ENCODE data around the gene CERS3. TPM values are rescaled to one million over a fixed set of nuclear protein-coding genes. Genes with fewer than 3 reads are reported as not detected.
"Not testable (repeated sequence)": the region's sequence is repeated elsewhere in the genome, so short reads cannot be mapped to it uniquely, and the experiment has no call there.

Gene CERS3
- total and polyA plus RNA-seq, 4 donors = not detected

DNA sequence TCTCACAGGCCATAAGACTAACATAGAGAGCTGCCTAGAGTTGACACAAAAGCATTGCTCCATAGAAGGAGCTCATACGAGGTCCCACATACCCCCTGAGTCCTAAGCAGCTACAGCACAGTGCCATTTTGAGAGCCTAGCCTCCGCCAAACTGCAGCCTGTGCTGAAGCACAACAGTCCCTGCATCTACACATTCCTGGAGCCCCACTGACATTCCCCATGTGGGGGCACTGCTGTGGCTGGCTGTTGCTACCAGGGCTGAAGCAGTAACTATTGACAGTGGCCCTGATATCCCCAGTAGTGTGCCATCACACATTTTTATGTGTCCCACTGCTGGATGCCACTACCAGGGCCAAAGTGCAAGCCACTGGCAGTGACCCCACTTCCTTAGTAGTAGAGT lies 80.3 kb downstream of the CERS3 start:
- Histone ChIP-seq H3K27me3 (ENCODE audit: control insufficient read depth in 4 of 4, insufficient read depth in 4 of 4, low read length in 3 of 4) (peaks cover 0 to 2% (median 0%) of the 10 kb centered on the region in 4 donors), H3K9me3 (ENCODE audit: control insufficient read depth in 4 of 4, low read length in 3 of 4) (peaks cover 0 to 2% (median 0%) of the 10 kb centered on the region in 4 donors), H3K4me1 (ENCODE audit: control insufficient read depth in 4 of 4, insufficient read depth in 4 of 4, low read length in 3 of 4) (no peaks in the 10 kb centered on the region), H3K27ac (ENCODE audit: low read depth in 1 of 2, low read length in 2 of 2) (no peak overlapping the region), H3K36me3 (ENCODE audit: control insufficient read depth in 4 of 4, insufficient read depth in 3 of 4, low read depth in 1 of 4, low read length in 3 of 4) (no peaks in the 10 kb centered on the region), H3K4me3 (ENCODE audit: low read depth in 1 of 3, low read length in 3 of 3) (no peak overlapping the region), H3K9ac (ENCODE audit: low read depth in 1 of 2, low read length in 2 of 2) (no peak overlapping the region)
- 79% methylated on average over 2 of the region's 2 CpGs for WGBS
- no peak for TF ChIP-seq ATF3 (IDR thresholded peaks at IDR 0.05)
- TF ChIP-seq, protein P1, sequence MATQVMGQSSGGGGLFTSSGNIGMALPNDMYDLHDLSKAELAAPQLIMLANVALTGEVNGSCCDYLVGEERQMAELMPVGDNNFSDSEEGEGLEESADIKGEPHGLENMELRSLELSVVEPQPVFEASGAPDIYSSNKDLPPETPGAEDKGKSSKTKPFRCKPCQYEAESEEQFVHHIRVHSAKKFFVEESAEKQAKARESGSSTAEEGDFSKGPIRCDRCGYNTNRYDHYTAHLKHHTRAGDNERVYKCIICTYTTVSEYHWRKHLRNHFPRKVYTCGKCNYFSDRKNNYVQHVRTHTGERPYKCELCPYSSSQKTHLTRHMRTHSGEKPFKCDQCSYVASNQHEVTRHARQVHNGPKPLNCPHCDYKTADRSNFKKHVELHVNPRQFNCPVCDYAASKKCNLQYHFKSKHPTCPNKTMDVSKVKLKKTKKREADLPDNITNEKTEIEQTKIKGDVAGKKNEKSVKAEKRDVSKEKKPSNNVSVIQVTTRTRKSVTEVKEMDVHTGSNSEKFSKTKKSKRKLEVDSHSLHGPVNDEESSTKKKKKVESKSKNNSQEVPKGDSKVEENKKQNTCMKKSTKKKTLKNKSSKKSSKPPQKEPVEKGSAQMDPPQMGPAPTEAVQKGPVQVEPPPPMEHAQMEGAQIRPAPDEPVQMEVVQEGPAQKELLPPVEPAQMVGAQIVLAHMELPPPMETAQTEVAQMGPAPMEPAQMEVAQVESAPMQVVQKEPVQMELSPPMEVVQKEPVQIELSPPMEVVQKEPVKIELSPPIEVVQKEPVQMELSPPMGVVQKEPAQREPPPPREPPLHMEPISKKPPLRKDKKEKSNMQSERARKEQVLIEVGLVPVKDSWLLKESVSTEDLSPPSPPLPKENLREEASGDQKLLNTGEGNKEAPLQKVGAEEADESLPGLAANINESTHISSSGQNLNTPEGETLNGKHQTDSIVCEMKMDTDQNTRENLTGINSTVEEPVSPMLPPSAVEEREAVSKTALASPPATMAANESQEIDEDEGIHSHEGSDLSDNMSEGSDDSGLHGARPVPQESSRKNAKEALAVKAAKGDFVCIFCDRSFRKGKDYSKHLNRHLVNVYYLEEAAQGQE (IDR thresholded peaks at IDR 0.05) = no peak
- TF ChIP-seq, protein P2, sequence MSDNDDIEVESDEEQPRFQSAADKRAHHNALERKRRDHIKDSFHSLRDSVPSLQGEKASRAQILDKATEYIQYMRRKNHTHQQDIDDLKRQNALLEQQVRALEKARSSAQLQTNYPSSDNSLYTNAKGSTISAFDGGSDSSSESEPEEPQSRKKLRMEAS (IDR thresholded peaks at IDR 0.05) = no peak
- TF ChIP-seq RXRA (IDR thresholded peaks at IDR 0.05) = no peak
- TF ChIP-seq FOXA1 (IDR thresholded peaks at IDR 0.05) = no peak
- no peak for TF ChIP-seq EGR1 (IDR thresholded peaks at IDR 0.05; ENCODE audit: low read depth in 2 of 2)
- TF ChIP-seq JUND (IDR thresholded peaks at IDR 0.05) = no peak
- TF ChIP-seq FOXA2 (IDR thresholded peaks at IDR 0.05) = no peak
- TF ChIP-seq, protein P3, sequence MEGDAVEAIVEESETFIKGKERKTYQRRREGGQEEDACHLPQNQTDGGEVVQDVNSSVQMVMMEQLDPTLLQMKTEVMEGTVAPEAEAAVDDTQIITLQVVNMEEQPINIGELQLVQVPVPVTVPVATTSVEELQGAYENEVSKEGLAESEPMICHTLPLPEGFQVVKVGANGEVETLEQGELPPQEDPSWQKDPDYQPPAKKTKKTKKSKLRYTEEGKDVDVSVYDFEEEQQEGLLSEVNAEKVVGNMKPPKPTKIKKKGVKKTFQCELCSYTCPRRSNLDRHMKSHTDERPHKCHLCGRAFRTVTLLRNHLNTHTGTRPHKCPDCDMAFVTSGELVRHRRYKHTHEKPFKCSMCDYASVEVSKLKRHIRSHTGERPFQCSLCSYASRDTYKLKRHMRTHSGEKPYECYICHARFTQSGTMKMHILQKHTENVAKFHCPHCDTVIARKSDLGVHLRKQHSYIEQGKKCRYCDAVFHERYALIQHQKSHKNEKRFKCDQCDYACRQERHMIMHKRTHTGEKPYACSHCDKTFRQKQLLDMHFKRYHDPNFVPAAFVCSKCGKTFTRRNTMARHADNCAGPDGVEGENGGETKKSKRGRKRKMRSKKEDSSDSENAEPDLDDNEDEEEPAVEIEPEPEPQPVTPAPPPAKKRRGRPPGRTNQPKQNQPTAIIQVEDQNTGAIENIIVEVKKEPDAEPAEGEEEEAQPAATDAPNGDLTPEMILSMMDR (IDR thresholded peaks at IDR 0.05; ENCODE audit: low read depth, low read length, missing input control) = no peak
- TF ChIP-seq, protein P4, sequence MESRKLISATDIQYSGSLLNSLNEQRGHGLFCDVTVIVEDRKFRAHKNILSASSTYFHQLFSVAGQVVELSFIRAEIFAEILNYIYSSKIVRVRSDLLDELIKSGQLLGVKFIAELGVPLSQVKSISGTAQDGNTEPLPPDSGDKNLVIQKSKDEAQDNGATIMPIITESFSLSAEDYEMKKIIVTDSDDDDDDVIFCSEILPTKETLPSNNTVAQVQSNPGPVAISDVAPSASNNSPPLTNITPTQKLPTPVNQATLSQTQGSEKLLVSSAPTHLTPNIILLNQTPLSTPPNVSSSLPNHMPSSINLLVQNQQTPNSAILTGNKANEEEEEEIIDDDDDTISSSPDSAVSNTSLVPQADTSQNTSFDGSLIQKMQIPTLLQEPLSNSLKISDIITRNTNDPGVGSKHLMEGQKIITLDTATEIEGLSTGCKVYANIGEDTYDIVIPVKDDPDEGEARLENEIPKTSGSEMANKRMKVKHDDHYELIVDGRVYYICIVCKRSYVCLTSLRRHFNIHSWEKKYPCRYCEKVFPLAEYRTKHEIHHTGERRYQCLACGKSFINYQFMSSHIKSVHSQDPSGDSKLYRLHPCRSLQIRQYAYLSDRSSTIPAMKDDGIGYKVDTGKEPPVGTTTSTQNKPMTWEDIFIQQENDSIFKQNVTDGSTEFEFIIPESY (IDR thresholded peaks at IDR 0.05) = no peak
- TF ChIP-seq TAF1 (conservative IDR thresholded peaks at IDR 0.05) = no peak
- TF ChIP-seq NR2F2 (IDR thresholded peaks at IDR 0.05) = no peak
- no peak for TF ChIP-seq SP1 (IDR thresholded peaks at IDR 0.05)
- no peak for TF ChIP-seq GABPA (IDR thresholded peaks at IDR 0.05 in 1 of 2, conservative IDR thresholded peaks at IDR 0.05 in 1 of 2)
- TF ChIP-seq RAD21 (IDR thresholded peaks at IDR 0.05) = no peak
- no peak for TF ChIP-seq YY1 (IDR thresholded peaks at IDR 0.05)
- no peak for TF ChIP-seq HNF4G (IDR thresholded peaks at IDR 0.05)
- TF ChIP-seq HNF4A (conservative IDR thresholded peaks at IDR 0.05) = no peak
- no peak for DNase-seq (ENCODE audit: low spot score)

- not testable (repeated sequence) for H3K36me3 ChIP-seq (ENCODE audit: control insufficient read depth in 4 of 4, insufficient read depth in 3 of 4, low read depth in 1 of 4, low read length in 3 of 4); H3K4me1 ChIP-seq (ENCODE audit: control insufficient read depth in 4 of 4, insufficient read depth in 4 of 4, low read length in 3 of 4); H3K9me3 ChIP-seq (ENCODE audit: control insufficient read depth in 4 of 4, low read length in 3 of 4); H3K4me3 ChIP-seq (ENCODE audit: low read depth in 1 of 3, low read length in 3 of 3); H3K9ac ChIP-seq (ENCODE audit: low read depth in 1 of 2, low read length in 2 of 2); H3K27me3 ChIP-seq (ENCODE audit: control insufficient read depth in 4 of 4, insufficient read depth in 4 of 4, low read length in 3 of 4); DNase-seq (ENCODE audit: low spot score); H3K27ac ChIP-seq (ENCODE audit: low read depth in 1 of 2, low read length in 2 of 2)
- 79% methylated on average over 11 of the region's 11 CpGs for WGBS
Observed at GRCh38 chr15:100441063-100441462, 87.7 kb downstream of the CERS3 start.

All from liver (tissue), 9 donors.